ENCODE measurements around the gene AFF1. TPM values are rescaled to one million over a fixed set of nuclear protein-coding genes. Genes with fewer than 3 reads are reported as not detected.

Gene AFF1
- total RNA-seq, 1 donor from 2014 or later = 122 TPM

DNA sequence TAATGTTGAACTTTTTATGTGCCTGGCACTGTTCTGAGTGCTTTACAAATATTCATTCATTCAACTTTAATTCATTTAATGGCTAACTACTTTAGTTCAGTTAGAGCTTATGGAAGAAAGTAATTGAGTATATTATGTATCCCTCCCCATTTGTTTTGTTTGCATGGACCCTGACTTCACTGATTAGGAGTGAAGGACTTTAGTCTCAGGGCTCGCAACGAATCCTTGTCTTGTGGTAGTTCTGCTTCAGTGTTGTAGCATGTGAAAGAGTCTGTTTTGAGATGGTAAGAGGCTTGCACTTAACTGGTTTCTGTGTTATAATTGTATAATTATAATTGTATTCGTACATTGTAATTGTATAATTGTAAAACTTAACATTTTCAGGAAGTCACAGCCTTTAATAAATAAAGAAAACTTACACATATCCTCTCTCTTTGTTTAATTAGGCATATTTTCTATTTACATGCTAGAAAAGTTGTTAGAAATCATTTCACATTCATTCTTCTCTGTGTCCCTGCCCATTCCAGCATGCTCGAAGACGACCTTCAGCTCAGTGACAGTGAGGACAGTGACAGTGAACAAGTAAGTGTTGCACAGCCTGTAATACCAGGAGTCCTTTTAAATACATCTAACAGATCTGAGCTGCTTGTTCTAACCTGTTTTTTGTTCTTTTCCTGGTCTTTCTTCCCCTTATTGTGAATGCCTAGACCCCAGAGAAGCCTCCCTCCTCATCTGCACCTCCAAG lies 170.5 kb downstream of the AFF1 start:
- no peak for DNase-seq (ENCODE audit: low spot score)

DNA sequence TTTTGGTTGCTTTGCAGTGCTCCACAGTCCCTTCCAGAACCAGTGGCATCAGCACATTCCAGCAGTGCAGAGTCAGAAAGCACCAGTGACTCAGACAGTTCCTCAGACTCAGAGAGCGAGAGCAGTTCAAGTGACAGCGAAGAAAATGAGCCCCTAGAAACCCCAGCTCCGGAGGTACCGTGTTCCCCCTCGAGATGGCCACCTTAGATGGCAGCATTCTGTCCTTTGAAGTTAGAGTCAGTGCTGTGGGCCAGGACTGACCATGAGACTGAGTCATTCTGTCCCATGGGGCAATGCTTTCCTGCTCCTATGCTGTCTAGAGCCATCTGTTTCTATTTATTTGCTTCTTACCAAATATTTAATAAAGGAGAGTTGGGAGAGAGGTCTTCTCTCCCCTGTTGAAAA lies 173.3 kb downstream of the AFF1 start:
- DNase-seq (ENCODE audit: low spot score) = no peak

DNA sequence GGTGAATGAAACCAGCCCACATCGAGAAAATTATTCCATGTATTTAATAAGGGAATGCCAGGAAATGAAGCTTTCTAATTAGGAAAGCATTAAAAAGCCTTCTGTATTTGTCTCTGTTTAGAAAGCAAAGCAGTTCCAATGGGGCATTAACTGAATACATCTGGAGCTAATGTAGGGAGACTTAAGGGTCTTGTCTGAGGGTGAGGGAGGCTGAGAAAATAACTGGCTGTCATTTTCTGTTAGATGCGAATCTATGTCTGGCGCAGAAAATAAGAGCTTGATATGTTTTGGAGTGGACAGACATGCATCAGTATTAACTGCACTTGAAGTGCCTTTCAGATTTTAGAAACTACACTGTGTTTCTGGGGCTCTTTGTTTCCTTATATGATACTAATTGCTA lies 174.3 kb downstream of the AFF1 start:
- no peak for DNase-seq (ENCODE audit: low spot score)

DNA sequence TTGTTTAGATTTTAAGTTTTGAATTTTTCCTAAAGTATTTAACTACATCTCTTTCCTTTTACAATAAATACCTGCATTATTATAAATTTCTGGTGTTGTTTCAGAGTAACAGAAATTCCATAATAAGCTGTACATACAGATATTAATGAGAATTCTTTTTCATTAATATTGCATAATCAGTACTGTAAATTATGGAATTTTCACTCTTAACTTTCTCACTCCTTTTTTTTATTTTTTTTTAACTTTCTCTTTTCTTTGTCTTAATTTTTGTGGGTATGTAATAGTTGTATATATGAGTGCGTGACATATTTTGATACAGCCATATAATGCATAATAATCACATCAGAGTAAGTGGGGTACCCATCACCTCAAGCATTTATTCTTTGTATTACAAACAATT lies 175.1 kb downstream of the AFF1 start:
- no peak for DNase-seq (ENCODE audit: low spot score)

DNA sequence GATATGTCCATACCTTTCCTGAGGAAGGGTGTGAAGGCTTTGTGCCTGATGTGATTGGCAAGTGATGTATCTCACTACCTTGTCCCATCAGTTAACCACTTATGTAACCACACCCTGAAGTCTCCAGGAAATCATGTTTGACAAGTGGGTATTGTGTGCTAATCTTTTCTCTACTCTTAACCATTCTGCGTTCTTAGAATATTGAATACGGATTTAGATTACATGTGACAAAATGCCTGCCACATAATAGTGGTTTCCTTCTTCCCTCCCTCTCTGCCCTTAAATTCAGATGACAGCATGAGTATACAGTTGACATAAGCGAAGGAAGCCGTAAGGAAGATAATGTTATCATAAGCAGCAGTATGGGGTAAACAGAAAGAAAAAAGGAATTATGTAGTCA lies 177.3 kb downstream of the AFF1 start:
- no peak for DNase-seq (ENCODE audit: low spot score)

DNA sequence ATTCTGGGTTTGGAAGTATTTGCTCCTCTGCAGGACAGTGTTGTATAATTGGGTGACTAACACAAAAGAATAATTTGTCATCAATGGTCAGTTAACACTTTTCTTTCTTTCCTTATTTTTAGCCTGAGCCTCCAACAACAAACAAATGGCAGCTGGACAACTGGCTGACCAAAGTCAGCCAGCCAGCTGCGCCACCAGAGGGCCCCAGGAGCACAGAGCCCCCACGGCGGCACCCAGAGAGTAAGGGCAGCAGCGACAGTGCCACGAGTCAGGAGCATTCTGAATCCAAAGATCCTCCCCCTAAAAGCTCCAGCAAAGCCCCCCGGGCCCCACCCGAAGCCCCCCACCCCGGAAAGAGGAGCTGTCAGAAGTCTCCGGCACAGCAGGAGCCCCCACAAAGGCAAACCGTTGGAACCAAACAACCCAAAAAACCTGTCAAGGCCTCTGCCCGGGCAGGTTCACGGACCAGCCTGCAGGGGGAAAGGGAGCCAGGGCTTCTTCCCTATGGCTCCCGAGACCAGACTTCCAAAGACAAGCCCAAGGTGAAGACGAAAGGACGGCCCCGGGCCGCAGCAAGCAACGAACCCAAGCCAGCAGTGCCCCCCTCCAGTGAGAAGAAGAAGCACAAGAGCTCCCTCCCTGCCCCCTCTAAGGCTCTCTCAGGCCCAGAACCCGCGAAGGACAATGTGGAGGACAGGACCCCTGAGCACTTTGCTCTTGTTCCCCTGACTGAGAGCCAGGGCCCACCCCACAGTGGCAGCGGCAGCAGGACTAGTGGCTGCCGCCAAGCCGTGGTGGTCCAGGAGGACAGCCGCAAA lies 179.6 kb downstream of the AFF1 start:
- no peak for DNase-seq (ENCODE audit: low spot score)

DNA sequence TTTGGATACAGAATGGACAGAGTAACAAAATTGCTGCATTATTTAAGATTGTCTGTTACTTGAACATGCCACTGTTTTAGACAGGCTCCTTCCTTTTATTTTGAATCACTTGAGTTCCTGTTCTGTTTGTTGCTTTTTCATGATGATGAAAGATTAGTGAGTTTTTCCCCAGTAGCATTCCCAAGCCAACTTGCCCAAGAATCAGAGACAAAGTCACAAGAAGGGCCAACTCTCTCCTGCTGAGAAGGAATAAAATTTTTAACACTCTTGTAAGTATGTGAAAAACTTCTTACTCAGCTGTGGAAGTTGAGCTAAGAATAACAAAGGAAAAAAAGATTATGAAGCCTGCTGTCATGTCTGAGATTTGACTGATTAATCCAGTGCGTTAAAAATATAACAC lies 181.4 kb downstream of the AFF1 start:
- no peak for DNase-seq (ENCODE audit: low spot score)

DNA sequence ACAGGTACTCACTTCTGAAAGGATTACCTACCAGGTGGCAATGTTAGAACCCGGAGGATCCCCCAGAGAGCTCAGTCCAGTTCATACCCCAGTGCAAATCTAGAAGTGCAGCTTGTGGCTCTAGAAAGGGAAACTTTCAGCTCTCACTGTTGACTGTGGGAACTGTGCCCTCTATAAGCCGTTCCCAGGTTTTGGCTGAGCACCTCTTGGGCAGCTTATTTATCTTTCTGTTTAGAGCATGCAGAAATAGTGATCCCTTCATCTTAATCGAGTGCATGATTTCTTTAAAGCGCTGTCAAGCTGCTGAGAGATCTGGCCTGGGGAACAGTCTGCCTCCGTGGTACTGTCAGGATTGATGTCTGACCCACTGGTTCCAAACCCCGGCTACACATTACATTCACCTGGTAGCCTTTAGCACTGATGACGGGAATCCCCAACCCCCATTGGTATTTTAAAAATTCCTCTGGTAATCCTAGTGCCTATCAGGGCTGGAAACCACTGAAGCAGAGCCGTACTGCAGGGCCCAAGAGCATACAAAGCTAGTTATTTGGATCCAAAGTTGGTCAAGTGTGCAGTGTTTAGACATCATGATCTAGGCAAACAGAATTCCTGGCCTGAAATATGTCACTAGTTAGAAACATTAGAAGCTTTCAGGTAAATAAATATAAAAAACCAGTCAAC lies 182.4 kb downstream of the AFF1 start:
- no peak for DNase-seq (ENCODE audit: low spot score)

DNA sequence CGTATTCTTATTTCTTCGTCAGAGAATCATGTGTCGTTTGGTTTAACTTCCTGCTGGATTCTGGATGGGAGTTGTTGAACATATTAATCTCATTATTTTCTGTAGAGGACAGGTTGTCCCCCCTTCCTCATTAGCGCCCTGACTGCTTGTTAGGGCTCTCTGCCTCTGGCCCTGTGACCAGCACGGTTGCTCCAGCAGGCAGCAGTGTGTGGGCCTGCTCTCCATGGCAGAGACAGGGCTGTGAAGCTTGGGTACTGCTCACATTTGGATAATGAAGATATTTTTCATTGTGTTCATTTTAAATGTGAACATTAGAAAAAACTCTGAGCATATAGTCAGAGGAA lies 182.9 kb downstream of the AFF1 start:
- DNase-seq (ENCODE audit: low spot score) = no peak

DNA sequence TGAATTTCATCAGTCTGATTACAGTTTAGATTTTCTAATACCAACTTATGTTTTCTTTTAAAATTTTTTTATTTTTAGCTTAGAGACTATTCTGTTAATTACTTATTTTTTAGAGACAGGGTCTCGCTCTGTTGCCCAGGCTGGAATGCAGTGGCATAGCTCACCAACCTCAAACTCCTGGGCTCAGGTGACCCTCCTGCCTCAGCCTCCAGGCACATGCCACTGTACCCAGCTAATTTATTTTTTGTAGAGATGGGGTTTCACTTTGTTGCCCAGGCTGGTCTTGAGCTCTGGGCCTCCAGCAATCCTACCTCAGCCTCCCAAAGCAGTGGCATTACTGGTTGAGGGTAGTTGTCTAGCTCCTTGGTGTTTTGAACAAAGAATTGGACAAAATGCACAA lies 183.6 kb downstream of the AFF1 start:
- DNase-seq (ENCODE audit: low spot score) = no peak

DNA sequence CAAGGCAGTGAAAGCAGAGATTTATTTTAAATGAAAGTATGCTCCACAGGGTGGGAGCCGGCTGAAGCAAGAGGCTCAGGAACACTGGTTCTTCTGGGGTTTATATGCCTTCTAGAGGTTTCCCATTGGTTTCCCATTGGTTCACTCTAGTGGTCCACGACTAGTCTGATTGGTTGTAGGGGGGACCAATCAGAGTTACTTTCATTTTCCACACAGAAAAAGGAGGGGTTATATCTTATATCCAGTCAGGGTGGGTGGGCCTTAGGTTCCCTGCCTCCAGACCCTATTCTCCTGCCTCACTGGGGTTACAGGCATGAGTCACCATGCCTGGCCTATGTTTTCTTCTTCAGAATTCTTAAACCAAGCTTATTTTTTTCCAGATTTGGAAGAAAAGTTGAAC lies 184.0 kb downstream of the AFF1 start:
- DNase-seq (ENCODE audit: low spot score) = no peak

DNA sequence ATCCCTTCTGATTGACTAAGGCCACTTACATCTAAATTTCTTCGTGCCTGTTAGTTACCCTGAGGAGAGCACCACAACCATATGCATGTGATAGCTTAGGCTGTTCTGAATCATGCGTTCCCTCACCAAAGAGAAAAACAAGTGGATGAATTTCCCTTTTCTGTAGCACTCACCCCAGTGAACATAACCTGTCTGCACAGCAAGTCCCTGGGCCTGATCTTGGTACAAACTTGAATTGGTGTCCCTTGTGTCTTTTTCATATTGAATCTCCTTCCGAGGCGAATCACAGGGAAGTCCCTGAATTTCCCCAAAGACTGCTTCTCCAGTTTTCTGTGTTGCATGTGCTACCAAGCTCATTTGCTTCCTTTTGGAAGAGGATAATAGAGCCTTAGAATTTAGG lies 185.2 kb downstream of the AFF1 start:
- DNase-seq (ENCODE audit: low spot score) = no peak

DNA sequence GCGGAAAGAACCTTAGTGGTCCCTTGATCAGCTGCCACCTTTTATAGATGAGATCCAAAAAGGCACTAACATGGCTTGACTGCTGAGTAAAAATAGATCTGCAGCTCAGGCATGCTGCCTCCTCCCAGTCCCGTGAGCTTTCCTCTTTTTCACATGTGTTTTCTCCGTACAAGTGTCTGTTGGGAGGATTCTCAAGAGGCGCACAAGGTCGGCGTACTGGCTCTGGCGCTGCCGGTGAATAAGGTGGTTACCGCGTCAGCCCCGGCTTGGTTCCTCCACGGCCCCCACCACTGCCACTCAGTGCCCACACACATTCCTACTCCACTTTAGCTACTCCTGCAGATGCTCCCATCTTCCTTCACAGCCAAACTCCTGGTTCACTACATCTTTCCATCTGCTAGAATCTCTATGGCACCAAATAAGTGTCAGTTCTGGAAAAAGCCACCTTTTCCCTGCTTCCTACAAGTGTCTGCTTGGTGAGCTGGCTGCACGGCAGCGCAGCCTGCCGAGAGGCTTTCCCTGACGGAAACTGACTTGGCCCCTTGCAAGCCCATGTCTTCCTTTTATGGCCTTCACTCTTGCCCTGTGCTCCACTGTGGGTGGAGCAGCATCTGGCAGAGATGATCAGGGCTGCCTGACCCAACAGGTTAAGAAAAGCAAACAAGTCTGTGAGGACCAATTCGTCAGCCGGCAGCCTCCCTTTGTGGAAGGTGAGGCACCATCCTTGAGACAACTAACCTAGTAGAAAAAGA lies 185.8 kb downstream of the AFF1 start:
- DNase-seq (ENCODE audit: low spot score) = no peak

DNA sequence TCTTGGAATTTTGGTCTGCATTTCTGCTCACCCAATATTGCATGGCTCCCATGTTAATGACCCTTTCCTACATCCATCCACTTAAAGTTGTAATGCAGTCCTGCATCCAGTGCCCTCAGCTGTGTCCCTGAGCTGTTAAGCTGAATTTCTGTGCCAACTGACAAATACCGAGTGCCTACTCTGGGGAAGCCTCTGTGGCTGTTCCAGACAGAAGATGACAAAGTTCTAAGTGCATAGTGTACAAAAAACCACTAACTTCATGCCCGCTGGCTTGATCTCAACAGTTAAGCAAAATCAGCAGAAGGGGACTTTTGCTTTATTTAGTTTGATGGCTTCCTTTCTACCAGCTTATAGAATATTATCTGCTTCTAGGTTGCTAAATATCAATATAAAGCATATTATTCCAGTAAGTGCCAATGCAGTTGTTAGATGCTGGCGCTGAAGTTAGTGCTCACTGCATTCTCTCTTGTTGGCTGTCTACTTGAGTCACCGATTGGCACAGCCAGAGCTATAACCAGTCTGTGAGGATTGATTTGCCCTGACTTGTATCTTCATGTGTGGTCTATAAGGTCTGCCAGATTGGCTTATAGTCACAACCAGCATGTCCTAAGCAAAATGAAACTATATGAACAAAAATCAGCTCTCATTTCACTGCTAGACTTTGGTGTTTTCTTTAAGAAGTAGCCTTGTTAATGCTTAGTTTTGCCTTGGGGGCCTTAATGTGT lies 186.7 kb downstream of the AFF1 start:
- DNase-seq (ENCODE audit: low spot score) = no peak

DNA sequence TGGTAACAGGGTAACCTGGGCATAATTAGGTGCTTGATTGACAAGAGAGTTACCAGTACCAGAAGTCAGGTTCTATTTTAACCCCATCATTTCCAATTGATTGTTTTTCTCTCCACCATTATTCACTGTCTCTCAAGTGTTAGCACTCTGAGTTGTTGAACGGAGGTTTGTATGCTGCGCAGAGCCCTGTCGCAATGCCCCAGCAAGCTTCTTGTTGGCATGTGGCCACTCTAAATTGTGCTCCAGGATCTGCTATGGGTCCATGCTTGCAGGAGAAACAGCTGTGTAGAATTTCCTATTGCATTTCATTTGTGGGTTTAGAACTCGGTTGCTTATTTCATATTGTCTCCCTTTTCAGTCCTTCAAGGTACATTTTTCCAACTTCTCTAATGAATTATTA lies 187.4 kb downstream of the AFF1 start:
- DNase-seq (ENCODE audit: low spot score) = no peak

DNA sequence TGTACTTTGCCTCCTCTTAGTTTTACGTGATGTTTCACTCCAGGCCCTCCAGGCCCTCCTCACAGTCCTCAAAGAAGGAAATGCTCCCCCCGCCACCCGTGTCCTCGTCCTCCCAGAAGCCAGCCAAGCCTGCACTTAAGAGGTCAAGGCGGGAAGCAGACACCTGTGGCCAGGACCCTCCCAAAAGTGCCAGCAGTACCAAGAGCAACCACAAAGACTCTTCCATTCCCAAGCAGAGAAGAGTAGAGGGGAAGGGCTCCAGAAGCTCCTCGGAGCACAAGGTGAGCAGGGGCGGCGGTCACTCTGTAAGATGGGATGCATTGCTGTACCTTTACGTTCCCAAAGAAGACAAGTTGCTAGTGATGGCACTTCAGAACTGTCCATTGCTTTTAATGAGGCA lies 191.2 kb downstream of the AFF1 start:
- DNase-seq (ENCODE audit: low spot score) = no peak

DNA sequence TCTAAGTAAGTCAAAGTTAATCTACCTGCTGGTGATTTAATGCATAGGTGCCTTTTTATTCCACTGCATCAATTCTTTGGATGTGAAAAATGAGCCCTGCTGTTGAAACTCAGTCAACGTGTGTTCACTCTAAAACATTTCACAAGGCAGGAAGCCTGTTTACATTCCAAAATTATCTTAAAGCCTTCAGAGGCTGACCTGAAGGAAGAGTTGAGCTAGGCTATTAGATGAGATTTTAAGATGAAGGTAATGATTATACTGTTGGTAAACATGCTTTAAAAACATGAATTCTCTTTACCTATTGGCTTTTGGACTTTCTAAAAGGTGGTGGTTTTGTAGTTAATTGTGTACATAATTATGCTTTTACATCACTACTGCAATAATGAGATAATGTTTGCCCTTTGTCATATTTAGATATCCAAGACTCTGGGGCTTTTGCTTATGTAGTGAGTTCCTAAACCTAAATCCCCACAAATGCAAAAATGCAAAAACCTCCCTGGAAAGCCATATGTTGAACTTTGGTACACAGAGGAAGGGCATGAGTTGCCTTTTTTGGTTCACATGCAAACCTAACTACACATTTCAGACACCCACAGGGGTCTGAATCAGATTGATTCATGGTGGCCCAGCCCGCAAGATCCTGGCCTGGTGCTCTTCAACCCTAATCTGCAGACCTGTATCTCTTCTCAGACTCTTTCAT lies 193.3 kb downstream of the AFF1 start:
- DNase-seq (ENCODE audit: low spot score) = no peak

DNA sequence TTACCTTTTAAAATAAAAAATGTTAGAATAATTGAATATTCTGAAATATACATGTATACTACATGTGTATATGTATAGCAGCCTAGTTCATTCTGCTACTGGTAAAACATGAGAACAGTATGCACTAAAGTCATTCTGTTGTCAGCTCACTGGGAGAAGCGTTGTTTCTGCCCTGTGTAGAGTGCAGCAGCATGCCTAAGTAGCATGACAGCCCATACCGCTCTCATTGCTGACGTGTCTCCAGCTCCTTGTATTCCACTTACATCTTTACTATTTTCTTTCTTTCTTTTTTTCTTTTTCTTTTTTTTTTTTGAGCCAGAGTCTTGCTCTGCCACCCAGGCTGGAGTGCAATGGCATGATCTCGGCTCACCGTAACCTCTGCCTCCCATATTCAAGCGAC lies 194.9 kb downstream of the AFF1 start:
- no peak for DNase-seq (ENCODE audit: low spot score)

DNA sequence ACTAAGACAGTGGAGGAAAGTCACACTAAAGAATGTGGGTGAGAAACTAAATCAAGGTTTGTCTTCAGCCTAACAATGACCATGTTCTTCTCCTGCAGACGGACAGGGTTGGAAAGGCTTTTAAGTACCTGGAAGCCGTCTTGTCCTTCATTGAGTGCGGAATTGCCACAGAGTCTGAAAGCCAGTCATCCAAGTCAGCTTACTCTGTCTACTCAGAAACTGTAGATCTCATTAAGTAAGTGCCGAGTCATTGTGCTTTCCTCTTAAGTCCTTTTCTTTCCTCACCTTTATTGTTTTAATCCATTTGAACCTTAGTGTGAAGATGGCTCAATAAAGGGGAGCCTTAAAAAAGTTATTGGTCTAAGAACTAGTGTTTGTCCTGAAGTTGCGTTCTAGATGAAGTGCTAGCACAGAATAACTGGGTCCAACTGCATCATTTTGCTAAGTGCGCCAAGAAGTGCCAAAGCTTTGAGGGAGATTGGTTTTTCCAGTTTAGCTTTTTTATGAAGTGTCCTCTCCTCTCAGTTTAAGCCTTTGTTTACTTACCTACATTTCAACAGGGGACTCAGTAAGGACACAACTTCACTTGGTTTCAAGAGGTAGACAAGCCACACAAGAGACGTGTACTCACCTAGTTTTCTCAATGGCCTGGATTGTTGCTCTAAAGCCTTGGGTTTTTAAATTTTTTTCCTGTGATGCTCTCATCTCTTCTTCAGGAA lies 196.3 kb downstream of the AFF1 start:
- no peak for DNase-seq (ENCODE audit: low spot score)

DNA sequence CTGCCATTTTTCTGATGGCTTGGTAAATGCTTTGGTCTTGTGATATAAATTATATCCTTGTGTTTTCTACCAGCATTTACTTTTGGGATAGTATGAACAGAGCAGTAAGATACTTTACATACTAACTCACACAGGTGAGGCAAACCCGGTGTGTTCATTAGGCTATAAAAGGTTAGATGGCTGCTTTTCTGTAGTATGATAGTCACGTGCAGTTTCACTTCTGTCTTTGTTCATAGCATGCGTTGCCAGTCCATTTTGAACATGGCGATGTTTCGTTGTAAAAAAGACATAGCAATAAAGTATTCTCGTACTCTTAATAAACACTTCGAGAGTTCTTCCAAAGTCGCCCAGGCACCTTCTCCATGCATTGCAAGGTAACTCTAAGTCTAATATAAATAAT lies 197.2 kb downstream of the AFF1 start:
- DNase-seq (ENCODE audit: low spot score) = no peak

Measured in mesenteric fat pad (tissue), 1 donor.